AG09319 (cell line): ENCODE measurements around the gene CRTC3.

ENCODE experiments used
- DNase-seq: peaks from one replicate; pipeline ENCODE4 v3.0.0-alpha.2; 2010; ENCODE audit warnings: low read depth; ENCODE audit errors: extremely low read depth
- TF ChIP-seq, protein P1 (sequence below): IDR thresholded peaks from 2 replicates; pipeline ENCODE4 v1.5.1; 2011; ENCODE audit warnings: low read depth, mild to moderate bottlenecking, inconsistent platforms, low read length, moderate library complexity

Gene CRTC3

DNA sequence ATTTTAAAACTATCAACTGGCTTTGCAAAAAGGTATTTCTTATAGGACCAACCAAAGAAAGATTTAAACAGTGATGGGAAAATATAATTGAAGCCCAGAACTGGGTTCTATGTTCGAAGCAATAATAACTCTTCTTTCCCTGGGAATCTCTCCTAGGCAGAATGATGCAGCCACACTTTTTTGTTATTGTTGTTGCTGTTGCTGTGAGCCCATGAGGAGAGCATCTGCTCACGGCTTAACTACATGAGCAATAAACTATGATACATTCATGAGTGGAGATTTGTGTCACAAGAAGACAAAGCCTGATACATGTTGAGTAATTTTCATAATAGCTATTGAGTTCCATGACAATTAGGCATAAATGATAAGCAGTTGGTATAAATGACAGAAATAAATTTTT, 80.5 kb downstream of the CRTC3 start:
- peak; percentile 15 for DNase-seq
- TF ChIP-seq, protein P1, sequence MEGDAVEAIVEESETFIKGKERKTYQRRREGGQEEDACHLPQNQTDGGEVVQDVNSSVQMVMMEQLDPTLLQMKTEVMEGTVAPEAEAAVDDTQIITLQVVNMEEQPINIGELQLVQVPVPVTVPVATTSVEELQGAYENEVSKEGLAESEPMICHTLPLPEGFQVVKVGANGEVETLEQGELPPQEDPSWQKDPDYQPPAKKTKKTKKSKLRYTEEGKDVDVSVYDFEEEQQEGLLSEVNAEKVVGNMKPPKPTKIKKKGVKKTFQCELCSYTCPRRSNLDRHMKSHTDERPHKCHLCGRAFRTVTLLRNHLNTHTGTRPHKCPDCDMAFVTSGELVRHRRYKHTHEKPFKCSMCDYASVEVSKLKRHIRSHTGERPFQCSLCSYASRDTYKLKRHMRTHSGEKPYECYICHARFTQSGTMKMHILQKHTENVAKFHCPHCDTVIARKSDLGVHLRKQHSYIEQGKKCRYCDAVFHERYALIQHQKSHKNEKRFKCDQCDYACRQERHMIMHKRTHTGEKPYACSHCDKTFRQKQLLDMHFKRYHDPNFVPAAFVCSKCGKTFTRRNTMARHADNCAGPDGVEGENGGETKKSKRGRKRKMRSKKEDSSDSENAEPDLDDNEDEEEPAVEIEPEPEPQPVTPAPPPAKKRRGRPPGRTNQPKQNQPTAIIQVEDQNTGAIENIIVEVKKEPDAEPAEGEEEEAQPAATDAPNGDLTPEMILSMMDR, result no peak

DNA sequence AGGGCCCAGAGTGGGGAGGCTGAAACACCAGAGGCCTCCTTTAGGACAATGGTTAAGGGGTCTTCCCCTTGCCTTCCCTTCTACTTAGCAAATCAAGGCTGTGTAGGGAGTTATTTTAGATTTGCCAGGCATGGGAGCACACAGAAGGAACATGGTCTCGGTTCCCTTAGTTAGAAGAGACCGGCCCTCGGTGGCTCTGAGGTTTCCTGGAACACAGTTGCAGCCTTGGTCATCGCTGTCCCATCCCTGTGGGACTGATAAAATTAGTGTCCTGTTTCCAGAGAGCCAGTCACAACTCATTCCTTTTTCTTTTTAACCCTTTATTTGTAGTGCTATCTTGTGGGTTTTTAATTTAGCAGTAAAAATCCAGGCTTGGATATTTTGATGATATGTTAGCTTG, 81.4 kb downstream of the CRTC3 start:
- no peak for DNase-seq
- TF ChIP-seq, protein P1, result no peak

DNA sequence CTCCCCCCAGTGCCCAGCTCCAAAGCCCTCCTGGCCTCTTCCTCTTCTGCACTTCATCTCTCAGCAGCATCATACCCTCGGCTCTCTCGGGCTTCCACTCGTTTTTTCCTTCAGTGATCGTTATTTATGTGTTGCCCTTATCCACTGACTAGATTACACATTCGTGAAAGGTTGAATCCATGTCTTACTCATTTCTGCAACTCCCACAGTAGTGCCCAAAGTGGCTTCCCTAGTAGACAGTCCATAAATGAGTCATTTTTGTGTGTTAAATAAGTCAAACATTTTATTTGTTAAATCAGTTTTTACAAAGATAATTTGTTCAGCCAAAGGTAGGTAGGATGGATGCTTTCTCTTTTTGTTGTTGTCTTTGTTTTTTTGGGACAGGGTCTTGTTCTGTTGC, 87.4 kb downstream of the CRTC3 start:
- TF ChIP-seq, protein P1, result no peak
- no peak for DNase-seq

DNA sequence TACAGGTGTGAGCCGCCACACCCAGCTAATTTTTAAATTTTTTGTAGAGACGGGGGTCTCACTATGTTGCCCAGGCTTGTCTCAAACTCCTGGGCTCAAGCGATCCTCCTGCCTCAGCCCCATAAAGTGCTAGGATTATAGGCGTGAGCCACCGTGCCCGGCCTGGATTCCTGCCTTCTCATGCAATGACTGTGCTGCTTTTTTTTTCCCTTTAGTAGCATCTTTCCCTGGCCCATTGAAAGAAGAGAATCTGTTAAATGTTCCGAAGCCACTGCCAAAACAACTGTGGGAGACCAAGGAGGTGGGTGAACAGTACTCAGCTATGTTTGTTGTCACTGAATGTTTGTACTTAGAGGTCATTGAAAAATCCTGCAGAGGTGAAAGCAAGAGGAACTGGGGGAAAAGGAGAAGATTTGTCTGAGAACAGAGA, 88.0 kb downstream of the CRTC3 start:
- TF ChIP-seq, protein P1, result no peak
- DNase-seq, result no peak

DNA sequence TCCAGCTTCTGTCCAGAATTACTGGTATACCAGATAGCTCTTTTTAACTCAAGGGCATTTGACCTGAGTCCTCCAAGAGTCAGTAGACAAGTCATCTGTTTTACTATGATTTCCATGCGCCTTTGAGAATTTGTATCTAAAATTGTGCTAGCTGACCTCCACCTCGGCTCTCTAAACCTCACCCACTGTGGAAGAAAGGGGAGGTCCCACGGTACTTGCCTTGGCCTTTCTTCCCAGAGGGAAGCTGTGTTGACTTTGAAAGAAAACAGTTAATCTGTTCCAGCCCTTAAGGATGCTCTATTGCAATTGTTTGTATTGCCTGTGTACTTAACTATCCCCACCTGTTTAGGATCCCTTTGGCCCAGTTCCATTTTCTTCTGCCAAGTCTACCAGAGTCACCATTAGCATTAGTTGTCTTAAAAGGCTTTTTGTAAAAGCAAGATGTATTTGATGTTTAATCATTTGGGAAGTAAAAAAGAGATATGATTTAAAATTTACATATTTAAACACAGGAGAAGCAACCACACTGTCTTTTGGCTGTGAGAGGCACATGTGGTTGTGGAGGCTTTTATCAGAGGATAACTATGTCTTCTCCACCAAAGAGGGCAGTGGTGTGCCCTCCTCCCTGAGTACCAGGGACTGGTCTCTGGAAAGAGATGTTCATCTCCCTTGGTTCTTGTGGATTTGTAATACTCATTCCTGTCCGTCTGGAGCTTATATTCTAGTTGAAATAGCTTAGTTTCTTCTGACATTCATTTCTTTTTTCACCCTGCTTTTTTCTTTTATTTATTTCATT, 88.8 kb downstream of the CRTC3 start:
- TF ChIP-seq, protein P1, result no peak; the same call in none of the 2 replicates
- DNase-seq, result peak; percentile 41

DNA sequence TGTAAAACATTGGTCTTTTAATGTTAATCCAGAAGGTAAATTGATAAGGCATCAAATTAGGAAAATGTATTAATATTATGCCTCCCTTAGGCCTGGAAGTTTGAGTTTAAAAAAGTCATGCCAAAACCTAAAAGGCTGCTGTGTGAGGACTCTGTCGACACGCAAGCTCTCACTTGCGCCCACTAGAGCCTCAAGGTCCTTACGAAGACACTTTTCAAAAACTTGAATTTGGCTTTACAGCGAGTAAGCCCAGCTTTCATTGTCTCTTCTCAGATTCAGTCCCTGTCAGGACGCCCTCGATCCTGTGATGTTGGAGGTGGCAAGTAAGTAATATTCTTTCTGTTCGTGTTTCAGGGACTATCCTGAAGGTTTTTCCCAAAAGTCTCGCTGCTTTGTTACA, 89.7 kb downstream of the CRTC3 start:
- no peak for DNase-seq
- TF ChIP-seq, protein P1, result no peak

DNA sequence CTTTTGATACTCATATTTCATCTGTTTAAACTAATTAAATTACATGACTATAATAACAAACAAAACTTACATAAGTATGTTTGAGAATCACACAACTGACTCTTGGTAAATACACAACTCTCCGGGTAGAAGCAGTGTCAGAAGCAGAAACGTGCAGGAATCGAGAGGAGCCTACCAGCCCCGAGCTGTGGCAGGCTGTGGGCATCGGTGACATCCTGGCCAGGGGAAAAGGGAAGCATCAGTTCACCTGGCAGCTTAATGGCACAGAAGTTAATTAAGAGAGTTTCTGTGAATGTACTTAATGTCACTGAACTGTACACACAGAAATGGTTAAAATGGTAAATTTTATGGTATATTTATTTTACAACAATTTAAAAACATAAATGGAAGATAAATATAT, 90.2 kb downstream of the CRTC3 start:
- TF ChIP-seq, protein P1, result no peak
- DNase-seq, result no peak
